Inferior parietal cortex (tissue), 1 donor: ENCODE data around the gene STH.
A peak's percentile ranks its signal among the peaks of the same experiment; 100 is the strongest.
"Not testable (repeated sequence)": the region's sequence is repeated elsewhere in the genome, so short reads cannot be mapped to it uniquely, and the experiment has no call there.

Experiments used
- DNase-seq: peaks from one replicate; pipeline ENCODE4 v3.0.0-alpha.2; 2016; ENCODE audit errors: extremely low spot score

Gene STH

DNA sequence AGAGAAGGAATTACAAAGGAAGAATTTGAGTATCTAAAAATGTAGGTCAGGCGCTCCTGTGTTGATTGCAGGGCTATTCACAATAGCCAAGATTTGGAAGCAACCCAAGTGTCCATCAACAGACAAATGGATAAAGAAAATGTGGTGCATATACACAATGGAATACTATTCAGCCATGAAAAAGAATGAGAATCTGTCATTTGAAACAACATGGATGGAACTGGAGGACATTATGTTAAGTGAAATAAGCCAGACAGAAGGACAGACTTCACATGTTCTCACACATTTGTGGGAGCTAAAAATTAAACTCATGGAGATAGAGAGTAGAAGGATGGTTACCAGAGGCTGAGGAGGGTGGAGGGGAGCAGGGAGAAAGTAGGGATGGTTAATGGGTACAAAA, 7.0 kb downstream of the STH start:
- not testable (repeated sequence) for DNase-seq

GRCh38 chr17:46007461-46007965, 8.5 kb downstream of the STH start:
- no peak for DNase-seq

DNA sequence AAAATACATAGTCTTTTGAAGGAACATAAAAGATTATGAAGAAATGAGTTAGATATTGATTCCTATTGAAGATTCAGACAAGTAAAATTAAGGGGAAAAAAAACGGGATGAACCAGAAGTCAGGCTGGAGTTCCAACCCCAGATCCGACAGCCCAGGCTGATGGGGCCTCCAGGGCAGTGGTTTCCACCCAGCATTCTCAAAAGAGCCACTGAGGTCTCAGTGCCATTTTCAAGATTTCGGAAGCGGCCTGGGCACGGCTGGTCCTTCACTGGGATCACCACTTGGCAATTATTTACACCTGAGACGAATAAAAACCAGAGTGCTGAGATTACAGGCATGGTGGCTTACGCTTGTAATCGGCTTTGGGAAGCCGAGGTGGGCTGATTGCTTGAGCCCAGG, 9.5 kb downstream of the STH start:
- no peak for DNase-seq

- peak; percentile 36 for DNase-seq
Measured at GRCh38 chr17:46009681-46010596, 10.9 kb downstream of the STH start.

- no peak for DNase-seq
Measured at GRCh38 chr17:46010597-46011186, 11.6 kb downstream of the STH start.

DNA sequence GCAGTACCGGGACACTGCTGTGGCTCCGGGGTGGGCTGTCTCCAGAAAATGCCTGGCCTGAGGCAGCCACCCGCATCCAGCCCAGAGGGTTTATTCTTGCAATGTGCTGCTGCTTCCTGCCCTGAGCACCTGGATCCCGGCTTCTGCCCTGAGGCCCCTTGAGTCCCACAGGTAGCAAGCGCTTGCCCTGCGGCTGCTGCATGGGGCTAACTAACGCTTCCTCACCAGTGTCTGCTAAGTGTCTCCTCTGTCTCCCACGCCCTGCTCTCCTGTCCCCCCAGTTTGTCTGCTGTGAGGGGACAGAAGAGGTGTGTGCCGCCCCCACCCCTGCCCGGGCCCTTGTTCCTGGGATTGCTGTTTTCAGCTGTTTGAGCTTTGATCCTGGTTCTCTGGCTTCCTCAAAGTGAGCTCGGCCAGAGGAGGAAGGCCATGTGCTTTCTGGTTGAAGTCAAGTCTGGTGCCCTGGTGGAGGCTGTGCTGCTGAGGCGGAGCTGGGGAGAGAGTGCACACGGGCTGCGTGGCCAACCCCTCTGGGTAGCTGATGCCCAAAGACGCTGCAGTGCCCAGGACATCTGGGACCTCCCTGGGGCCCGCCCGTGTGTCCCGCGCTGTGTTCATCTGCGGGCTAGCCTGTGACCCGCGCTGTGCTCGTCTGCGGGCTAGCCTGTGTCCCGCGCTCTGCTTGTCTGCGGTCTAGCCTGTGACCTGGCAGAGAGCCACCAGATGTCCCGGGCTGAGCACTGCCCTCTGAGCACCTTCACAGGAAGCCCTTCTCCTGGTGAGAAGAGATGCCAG, 12.9 kb downstream of the STH start:
- no peak for DNase-seq

DNA sequence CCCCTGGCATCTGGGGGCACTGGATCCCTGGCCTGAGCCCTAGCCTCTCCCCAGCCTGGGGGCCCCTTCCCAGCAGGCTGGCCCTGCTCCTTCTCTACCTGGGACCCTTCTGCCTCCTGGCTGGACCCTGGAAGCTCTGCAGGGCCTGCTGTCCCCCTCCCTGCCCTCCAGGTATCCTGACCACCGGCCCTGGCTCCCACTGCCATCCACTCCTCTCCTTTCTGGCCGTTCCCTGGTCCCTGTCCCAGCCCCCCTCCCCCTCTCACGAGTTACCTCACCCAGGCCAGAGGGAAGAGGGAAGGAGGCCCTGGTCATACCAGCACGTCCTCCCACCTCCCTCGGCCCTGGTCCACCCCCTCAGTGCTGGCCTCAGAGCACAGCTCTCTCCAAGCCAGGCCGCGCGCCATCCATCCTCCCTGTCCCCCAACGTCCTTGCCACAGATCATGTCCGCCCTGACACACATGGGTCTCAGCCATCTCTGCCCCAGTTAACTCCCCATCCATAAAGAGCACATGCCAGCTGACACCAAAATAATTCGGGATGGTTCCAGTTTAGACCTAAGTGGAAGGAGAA, 13.5 kb downstream of the STH start:
- DNase-seq: no peak

- DNase-seq: no peak
Measured at GRCh38 chr17:46013127-46013501, 14.1 kb downstream of the STH start.

DNA sequence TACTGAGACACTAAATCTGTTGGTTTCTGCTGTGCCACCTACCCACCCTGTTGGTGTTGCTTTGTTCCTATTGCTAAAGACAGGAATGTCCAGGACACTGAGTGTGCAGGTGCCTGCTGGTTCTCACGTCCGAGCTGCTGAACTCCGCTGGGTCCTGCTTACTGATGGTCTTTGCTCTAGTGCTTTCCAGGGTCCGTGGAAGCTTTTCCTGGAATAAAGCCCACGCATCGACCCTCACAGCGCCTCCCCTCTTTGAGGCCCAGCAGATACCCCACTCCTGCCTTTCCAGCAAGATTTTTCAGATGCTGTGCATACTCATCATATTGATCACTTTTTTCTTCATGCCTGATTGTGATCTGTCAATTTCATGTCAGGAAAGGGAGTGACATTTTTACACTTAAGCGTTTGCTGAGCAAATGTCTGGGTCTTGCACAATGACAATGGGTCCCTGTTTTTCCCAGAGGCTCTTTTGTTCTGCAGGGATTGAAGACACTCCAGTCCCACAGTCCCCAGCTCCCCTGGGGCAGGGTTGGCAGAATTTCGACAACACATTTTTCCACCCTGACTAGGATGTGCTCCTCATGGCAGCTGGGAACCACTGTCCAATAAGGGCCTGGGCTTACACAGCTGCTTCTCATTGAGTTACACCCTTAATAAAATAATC, 14.6 kb downstream of the STH start:
- peak; percentile 38 for DNase-seq

GRCh38 chr17:46019408-46019925, 20.4 kb downstream of the STH start:
- not testable (repeated sequence) for DNase-seq

DNA sequence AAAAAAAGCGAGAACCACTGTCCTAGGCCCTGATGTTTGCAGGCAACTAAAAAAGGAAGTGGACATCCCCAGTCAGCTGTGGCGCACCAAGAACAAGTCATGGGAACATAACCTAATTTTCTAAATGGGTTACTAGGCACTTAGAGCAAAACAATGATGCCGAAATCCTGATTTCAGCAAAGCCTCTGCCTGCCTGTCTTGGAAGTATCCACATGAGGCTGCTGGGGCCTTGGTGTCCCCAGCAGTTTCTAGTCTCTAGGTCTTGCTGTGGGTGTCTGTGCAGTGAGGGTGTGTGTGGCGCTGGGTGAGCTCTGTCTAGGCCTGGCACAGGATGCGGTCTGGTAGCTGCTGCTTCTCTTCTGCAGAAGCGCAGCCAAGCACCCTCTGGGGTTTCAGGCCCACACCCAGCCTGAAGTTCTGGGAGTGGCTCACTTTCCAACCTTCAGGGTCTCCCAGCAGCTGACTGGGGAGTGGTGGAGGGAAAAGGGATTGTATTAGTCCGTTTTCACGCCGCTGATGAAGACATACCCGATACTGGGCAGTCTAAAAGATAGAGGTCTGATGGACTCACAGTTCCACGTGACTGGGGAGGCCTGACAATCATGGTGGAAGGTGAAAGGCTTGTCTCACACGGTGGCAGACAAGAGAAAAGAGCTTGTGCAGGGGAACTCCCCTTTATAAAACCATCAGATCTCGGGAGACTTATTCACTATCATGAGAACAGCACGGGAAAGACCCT, 21.1 kb downstream of the STH start:
- no peak for DNase-seq

DNA sequence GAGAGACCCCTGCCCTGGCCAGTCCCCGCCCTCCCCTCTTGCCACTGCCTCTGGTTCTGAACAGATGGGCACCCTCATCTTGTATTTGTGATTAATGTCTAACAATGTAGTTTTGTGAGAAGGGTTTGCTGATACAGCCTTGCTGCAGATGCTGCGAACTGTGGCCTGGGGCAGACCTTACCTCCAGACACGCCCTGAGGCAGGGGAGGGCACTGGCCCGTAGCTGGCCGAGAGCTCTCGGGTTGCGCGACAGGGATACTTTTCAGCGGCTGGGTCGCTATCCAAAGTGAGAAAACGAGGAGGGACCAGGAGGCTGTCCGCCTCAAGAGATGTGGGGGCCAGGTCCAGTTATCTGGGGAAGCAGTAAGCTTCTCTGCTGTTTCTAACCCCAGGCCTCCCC, 21.9 kb downstream of the STH start:
- no peak for DNase-seq

GRCh38 chr17:46023366-46023765, 24.3 kb downstream of the STH start:
- DNase-seq: not testable (repeated sequence)

DNA sequence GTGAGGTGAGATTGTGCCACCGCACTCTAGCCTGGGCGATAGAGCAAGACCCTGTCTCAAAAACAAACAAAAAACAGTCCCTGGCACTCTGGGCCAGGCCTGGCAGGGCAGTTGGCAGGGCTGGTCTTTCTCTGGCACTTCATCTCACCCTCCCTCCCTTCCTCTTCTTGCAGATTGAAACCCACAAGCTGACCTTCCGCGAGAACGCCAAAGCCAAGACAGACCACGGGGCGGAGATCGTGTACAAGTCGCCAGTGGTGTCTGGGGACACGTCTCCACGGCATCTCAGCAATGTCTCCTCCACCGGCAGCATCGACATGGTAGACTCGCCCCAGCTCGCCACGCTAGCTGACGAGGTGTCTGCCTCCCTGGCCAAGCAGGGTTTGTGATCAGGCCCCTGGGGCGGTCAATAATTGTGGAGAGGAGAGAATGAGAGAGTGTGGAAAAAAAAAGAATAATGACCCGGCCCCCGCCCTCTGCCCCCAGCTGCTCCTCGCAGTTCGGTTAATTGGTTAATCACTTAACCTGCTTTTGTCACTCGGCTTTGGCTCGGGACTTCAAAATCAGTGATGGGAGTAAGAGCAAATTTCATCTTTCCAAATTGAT, 24.8 kb downstream of the STH start:
- no peak for DNase-seq

DNA sequence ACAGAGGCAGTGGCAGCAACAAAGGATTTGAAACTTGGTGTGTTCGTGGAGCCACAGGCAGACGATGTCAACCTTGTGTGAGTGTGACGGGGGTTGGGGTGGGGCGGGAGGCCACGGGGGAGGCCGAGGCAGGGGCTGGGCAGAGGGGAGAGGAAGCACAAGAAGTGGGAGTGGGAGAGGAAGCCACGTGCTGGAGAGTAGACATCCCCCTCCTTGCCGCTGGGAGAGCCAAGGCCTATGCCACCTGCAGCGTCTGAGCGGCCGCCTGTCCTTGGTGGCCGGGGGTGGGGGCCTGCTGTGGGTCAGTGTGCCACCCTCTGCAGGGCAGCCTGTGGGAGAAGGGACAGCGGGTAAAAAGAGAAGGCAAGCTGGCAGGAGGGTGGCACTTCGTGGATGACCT, 25.5 kb downstream of the STH start:
- no peak for DNase-seq

DNA sequence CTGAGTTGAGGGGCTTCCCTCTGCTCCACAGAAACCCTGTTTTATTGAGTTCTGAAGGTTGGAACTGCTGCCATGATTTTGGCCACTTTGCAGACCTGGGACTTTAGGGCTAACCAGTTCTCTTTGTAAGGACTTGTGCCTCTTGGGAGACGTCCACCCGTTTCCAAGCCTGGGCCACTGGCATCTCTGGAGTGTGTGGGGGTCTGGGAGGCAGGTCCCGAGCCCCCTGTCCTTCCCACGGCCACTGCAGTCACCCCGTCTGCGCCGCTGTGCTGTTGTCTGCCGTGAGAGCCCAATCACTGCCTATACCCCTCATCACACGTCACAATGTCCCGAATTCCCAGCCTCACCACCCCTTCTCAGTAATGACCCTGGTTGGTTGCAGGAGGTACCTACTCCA, 26.0 kb downstream of the STH start:
- no peak for DNase-seq

DNA sequence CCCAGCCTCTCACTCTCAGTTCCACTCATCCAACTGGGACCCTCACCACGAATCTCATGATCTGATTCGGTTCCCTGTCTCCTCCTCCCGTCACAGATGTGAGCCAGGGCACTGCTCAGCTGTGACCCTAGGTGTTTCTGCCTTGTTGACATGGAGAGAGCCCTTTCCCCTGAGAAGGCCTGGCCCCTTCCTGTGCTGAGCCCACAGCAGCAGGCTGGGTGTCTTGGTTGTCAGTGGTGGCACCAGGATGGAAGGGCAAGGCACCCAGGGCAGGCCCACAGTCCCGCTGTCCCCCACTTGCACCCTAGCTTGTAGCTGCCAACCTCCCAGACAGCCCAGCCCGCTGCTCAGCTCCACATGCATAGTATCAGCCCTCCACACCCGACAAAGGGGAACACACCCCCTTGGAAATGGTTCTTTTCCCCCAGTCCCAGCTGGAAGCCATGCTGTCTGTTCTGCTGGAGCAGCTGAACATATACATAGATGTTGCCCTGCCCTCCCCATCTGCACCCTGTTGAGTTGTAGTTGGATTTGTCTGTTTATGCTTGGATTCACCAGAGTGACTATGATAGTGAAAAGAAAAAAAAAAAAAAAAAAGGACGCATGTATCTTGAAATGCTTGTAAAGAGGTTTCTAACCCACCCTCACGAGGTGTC, 26.6 kb downstream of the STH start:
- DNase-seq: no peak

DNA sequence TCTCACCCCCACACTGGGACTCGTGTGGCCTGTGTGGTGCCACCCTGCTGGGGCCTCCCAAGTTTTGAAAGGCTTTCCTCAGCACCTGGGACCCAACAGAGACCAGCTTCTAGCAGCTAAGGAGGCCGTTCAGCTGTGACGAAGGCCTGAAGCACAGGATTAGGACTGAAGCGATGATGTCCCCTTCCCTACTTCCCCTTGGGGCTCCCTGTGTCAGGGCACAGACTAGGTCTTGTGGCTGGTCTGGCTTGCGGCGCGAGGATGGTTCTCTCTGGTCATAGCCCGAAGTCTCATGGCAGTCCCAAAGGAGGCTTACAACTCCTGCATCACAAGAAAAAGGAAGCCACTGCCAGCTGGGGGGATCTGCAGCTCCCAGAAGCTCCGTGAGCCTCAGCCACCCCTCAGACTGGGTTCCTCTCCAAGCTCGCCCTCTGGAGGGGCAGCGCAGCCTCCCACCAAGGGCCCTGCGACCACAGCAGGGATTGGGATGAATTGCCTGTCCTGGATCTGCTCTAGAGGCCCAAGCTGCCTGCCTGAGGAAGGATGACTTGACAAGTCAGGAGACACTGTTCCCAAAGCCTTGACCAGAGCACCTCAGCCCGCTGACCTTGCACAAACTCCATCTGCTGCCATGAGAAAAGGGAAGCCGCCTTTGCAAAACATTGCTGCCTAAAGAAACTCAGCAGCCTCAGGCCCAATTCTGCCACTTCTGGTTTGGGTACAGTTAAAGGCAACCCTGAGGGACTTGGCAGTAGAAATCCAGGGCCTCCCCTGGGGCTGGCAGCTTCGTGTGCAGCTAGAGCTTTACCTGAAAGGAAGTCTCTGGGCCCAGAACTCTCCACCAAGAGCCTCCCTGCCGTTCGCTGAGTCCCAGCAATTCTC, 27.4 kb downstream of the STH start:
- no peak for DNase-seq
